OCI-LY7 (cell line): ENCODE data around the gene PLXDC2. TPM values are rescaled to one million over a fixed set of nuclear protein-coding genes. Genes with fewer than 3 reads are reported as not detected.

Experiments
- BruUV-seq: library from RNA; stranded (reverse); fragments of 400-500 nt; replicated peaks from 2 replicates; lab custom pipeline; 2021; lab: Mats Ljungman, UMichigan
- CTCF ChIA-PET: fragments of 300-600 bp; sonication (Branson Sonifier 250); formaldehyde crosslinking; loops from one replicate; lab custom pipeline; 2022; ENCODE audit warnings: antibody characterized with exemption; ENCODE audit not compliant: unreplicated experiment; lab: Charles Lee
- POLR2A ChIA-PET: fragments of 300-600 bp; sonication (Branson Sonifier 250); formaldehyde crosslinking; loops from one replicate; lab custom pipeline; 2022; ENCODE audit warnings: antibody characterized with exemption; lab: Charles Lee
- DNase-seq: peaks from one replicate; pipeline ENCODE4 v3.0.0-alpha.2; 2015; ENCODE audit warnings: low spot score
- H2AFZ ChIP-seq: fragments of 200-600 bp; sonication (generic), shearing (Covaris generic); 2 replicates; pipeline ENCODE4 v1.6.1; 2014; ENCODE audit warnings: mild to moderate bottlenecking, antibody characterized with exemption, low read length, moderate library complexity
- H3K27ac ChIP-seq: fragments of 200-600 bp; sonication (generic); 2 replicates; pipeline ENCODE4 v1.5.1; 2014; ENCODE audit warnings: mixed run types, low read depth, mild to moderate bottlenecking, moderate library complexity, low read length, inconsistent platforms; ENCODE audit not compliant: poor library complexity, severe bottlenecking
- H3K36me3 ChIP-seq: fragments of 200-600 bp; sonication (generic); 2 replicates; pipeline ENCODE4 v1.6.1; 2014; ENCODE audit warnings: mild to moderate bottlenecking, antibody characterized with exemption, low read length, moderate library complexity, mixed read lengths; ENCODE audit not compliant: insufficient read depth
- H3K4me1 ChIP-seq: fragments of 200-600 bp; sonication (generic); 2 replicates; pipeline ENCODE4 v1.5.1; 2014; ENCODE audit warnings: mild to moderate bottlenecking, low read length; ENCODE audit not compliant: insufficient read depth, poor library complexity, severe bottlenecking
- H3K4me2 ChIP-seq: fragments of 200-600 bp; sonication (generic); 2 replicates; pipeline ENCODE4 v1.6.1; 2014; ENCODE audit warnings: mild to moderate bottlenecking, low read length
- H3K4me3 ChIP-seq: fragments of 200-600 bp; sonication (generic); 2 replicates; pipeline ENCODE4 v1.5.1; 2014; ENCODE audit warnings: mild to moderate bottlenecking, low read depth, low read length; ENCODE audit not compliant: poor library complexity, severe bottlenecking
- H3K79me2 ChIP-seq: fragments of 200-600 bp; sonication (generic); 2 replicates; pipeline ENCODE4 v1.6.1; 2016; ENCODE audit warnings: low read depth, mild to moderate bottlenecking, low read length, moderate library complexity, mixed read lengths; ENCODE audit not compliant: insufficient read depth
- H3K9me2 ChIP-seq: fragments of 200-600 bp; sonication (generic); 2 replicates; pipeline ENCODE4 v1.6.1; 2016; ENCODE audit warnings: mild to moderate bottlenecking, low read length, mixed read lengths; ENCODE audit not compliant: insufficient read depth
- H3K9me3 ChIP-seq: fragments of 200-600 bp; sonication (generic); 2 replicates; pipeline ENCODE4 v1.6.1; 2014; ENCODE audit warnings: mild to moderate bottlenecking, mixed run types, low read length, mixed read lengths
- H4K20me1 ChIP-seq: fragments of 200-600 bp; sonication (generic); 2 replicates; pipeline ENCODE4 v1.6.1; 2014; ENCODE audit warnings: mild to moderate bottlenecking, antibody characterized with exemption, low read length, moderate library complexity, mixed read lengths; ENCODE audit not compliant: insufficient read depth
- EZH2phosphoT487 ChIP-seq: fragments of 200-600 bp; sonication (generic); IDR thresholded peaks from 2 replicates; pipeline ENCODE4 v1.6.1; 2018; ENCODE audit warnings: low read depth, borderline replicate concordance, mild to moderate bottlenecking, mixed run types, antibody characterized with exemption, low read length, moderate library complexity, mixed read lengths
- intact Hi-C: fragments of 100-400 bp; cut with micrococcal nuclease; formaldehyde crosslinking; loops from one replicate; pipeline ENCODE4 v1.10.0; 2022; ENCODE audit not compliant: unreplicated experiment
- total RNA-seq, 2 experiments: library from RNA; depleted of rRNA in 1 of 2; stranded (reverse); fragments of >200 nt in 1 of 2; shearing (Covaris generic) in 1 of 2; gene quantifications; 2 replicates each; pipeline ENCODE4 v1.2.3, GENCODE V29; 2014 to 2022
- TF ChIP-seq, protein P1 (sequence below): fragments of 200-600 bp; sonication (generic); conservative IDR thresholded peaks from 2 replicates; pipeline ENCODE4 v1.5.1; 2014; ENCODE audit warnings: mild to moderate bottlenecking, antibody characterized with exemption, low read length, moderate library complexity, mixed read lengths

PLXDC2 gene
- total RNA-seq, 2 experiments from 2014 or later, result not detected

DNA sequence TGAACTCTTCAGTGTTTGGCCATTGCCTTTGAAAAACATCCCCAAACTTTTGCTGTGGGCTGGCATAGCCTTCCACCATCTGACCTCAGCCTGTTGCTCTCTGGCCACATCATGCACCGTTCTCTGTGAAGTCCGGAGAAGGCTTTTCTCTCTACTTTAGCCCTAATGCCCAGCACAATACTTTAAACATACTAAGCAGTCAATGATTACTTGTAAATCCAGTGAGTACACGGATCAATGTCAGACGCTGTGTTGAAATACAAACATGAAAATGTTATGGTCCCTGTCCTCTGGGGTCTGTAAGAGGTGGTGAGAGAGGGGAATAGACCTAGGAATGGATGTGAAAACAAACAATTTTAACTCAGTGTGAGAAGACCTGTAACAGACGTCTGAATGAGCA, 297.9 kb downstream of the PLXDC2 start:
- Histone ChIP-seq H4K20me1 (no peaks in the 10 kb centered on the region), H2AFZ (no peak overlapping the region), H3K4me1 (no peaks in the 10 kb centered on the region), H3K9me2 (no peaks in the 10 kb centered on the region), H3K79me2 (no peaks in the 10 kb centered on the region), H3K27ac (no peak overlapping the region), H3K4me3 (no peak overlapping the region), H3K9me3 (no peaks in the 10 kb centered on the region), H3K4me2 (no peak overlapping the region), H3K36me3 (no peaks in the 10 kb centered on the region)
- BruUV-seq, result no TSS peak
- intact Hi-C loops, result no loop called here
- DNase-seq, result no peak
- CTCF ChIA-PET, result no interaction called here
- no peak for TF ChIP-seq EZH2phosphoT487
- TF ChIP-seq, protein P1, sequence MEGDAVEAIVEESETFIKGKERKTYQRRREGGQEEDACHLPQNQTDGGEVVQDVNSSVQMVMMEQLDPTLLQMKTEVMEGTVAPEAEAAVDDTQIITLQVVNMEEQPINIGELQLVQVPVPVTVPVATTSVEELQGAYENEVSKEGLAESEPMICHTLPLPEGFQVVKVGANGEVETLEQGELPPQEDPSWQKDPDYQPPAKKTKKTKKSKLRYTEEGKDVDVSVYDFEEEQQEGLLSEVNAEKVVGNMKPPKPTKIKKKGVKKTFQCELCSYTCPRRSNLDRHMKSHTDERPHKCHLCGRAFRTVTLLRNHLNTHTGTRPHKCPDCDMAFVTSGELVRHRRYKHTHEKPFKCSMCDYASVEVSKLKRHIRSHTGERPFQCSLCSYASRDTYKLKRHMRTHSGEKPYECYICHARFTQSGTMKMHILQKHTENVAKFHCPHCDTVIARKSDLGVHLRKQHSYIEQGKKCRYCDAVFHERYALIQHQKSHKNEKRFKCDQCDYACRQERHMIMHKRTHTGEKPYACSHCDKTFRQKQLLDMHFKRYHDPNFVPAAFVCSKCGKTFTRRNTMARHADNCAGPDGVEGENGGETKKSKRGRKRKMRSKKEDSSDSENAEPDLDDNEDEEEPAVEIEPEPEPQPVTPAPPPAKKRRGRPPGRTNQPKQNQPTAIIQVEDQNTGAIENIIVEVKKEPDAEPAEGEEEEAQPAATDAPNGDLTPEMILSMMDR, result no peak
- POLR2A ChIA-PET, result no interaction called here

DNA sequence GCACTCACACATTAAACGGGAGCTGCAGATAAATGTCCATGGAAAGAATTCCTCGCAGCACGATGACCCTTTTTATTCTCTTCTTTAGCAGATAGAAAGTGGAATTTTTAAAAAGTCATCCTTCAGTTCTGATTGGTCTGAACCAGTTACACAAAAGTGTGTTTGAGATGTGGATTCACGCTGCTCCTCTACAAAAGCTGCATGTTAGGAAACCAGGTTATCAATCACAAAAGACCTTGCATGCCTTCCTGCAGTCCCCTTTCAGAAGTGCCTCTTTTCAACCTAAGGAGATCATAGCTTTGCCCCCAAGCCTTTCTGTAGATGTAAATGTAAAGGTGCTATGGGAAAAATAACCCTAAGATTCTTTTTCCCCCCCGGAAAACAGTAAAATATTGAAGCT, 299.7 kb downstream of the PLXDC2 start:
- Histone ChIP-seq H3K4me2 (no peak overlapping the region), H3K27ac (no peak overlapping the region), H4K20me1 (no peaks in the 10 kb centered on the region), H2AFZ (no peak overlapping the region), H3K9me3 (no peaks in the 10 kb centered on the region), H3K79me2 (no peaks in the 10 kb centered on the region), H3K4me3 (no peak overlapping the region), H3K9me2 (no peaks in the 10 kb centered on the region), H3K36me3 (no peaks in the 10 kb centered on the region), H3K4me1 (no peaks in the 10 kb centered on the region)
- TF ChIP-seq, protein P1, result no peak
- no peak for TF ChIP-seq EZH2phosphoT487
- BruUV-seq, result no TSS peak
- no peak for DNase-seq
- intact Hi-C loops, result no loop called here
- ChIA-PET CTCF (no interaction called here), POLR2A (interaction anchor here (0.6 kb wide), 1 partner anchor 853 kb away, joined by 4 read pairs; no protein-coding TSS in a partner anchor)

DNA sequence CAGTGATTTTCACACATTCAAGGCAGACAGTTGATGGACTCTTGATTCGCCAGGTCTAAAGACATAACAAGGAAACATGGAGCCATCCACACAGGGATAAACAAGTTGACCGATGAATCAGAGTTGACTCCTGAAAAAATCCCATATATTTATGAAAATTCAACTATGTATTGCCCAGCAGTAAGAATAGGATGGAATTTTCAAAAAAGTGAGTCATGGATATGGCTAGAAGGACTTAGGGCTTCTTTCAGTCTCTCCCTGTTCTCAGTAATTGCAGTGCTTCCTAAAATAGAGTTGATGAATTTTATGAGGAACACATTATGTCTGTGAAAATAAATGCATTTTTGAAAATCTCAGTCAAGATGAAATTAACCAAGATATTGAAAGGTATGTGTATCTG, 301.2 kb downstream of the PLXDC2 start:
- no peaks in the 10 kb centered on the region for H4K20me1 ChIP-seq
- no TSS peak for BruUV-seq
- no peaks in the 10 kb centered on the region for H3K9me2 ChIP-seq
- H3K27ac ChIP-seq, result no peak overlapping the region
- CTCF ChIA-PET, result no interaction called here
- H3K79me2 ChIP-seq, result no peaks in the 10 kb centered on the region
- H3K4me1 ChIP-seq, result no peaks in the 10 kb centered on the region
- intact Hi-C loops, result no loop called here
- H3K9me3 ChIP-seq, result no peaks in the 10 kb centered on the region
- POLR2A ChIA-PET, result no interaction called here
- TF ChIP-seq, protein P1, result no peak
- TF ChIP-seq EZH2phosphoT487, result no peak
- no peak overlapping the region for H3K4me3 ChIP-seq
- H3K36me3 ChIP-seq, result no peaks in the 10 kb centered on the region
- H3K4me2 ChIP-seq, result no peak overlapping the region
- no peak for DNase-seq
- no peak overlapping the region for H2AFZ ChIP-seq
